Trophoblast cell (in vitro differentiated cells and primary cell): ENCODE data around the gene OSBPL8.
A peak's percentile ranks its signal among the peaks of the same experiment; 100 is the strongest.

Experiments used
- DNase-seq, 2 donors: peaks; one replicate each; pipeline ENCODE4 v3.0.0-alpha.2; 2016
- H2AFZ ChIP-seq: 2 replicates; pipeline ENCODE4 v1.6.1; 2013; ENCODE audit warnings: low read length, moderate library complexity, mild to moderate bottlenecking; ENCODE audit not compliant: insufficient read depth, poor library complexity
- H2AK5ac ChIP-seq: 2 replicates; pipeline ENCODE4 v1.6.1; 2013; ENCODE audit warnings: mild to moderate bottlenecking, low read length
- H2BK120ac ChIP-seq: 2 replicates; pipeline ENCODE4 v1.6.1; 2013; ENCODE audit warnings: low read length, mild to moderate bottlenecking, moderate library complexity; ENCODE audit not compliant: insufficient read depth, poor library complexity
- H2BK12ac ChIP-seq: 2 replicates; pipeline ENCODE4 v1.6.1; 2013; ENCODE audit warnings: mild to moderate bottlenecking, low read length, moderate library complexity
- H2BK5ac ChIP-seq: 2 replicates; pipeline ENCODE4 v1.6.1; 2013; ENCODE audit warnings: low read length, low read depth, moderate library complexity, mild to moderate bottlenecking; ENCODE audit not compliant: poor library complexity
- H3K14ac ChIP-seq: 2 replicates; pipeline ENCODE4 v1.6.1; 2013; ENCODE audit warnings: mild to moderate bottlenecking, low read length
- H3K18ac ChIP-seq: 2 replicates; pipeline ENCODE4 v1.6.1; 2013; ENCODE audit warnings: mild to moderate bottlenecking, low read length
- H3K23ac ChIP-seq: 2 replicates; pipeline ENCODE4 v1.6.1; 2013; ENCODE audit warnings: low read length
- H3K27ac ChIP-seq: 2 replicates; pipeline ENCODE4 v1.5.1; 2013; ENCODE audit warnings: low read depth, mild to moderate bottlenecking, inconsistent platforms, low read length, moderate library complexity
- H3K27me3 ChIP-seq: 2 replicates; pipeline ENCODE4 v1.6.1; 2013; ENCODE audit warnings: inconsistent platforms, mild to moderate bottlenecking, low read length, moderate library complexity; ENCODE audit not compliant: insufficient read depth
- H3K36me3 ChIP-seq, 2 experiments: 1 replicate in 1 of 2; 2 replicates in 1 of 2; pipeline ENCODE4 v1.6.1; 2013; ENCODE audit warnings: low read length in 2 of 2, mild to moderate bottlenecking in 2 of 2, moderate library complexity in 1 of 2; ENCODE audit not compliant: insufficient read depth in 2 of 2, control insufficient read depth in 1 of 2
- H3K4ac ChIP-seq: 2 replicates; pipeline ENCODE4 v1.6.1; 2013; ENCODE audit warnings: low read depth, mild to moderate bottlenecking, low read length, moderate library complexity
- H3K4me1 ChIP-seq, 2 experiments: 1 replicate in 1 of 2; 2 replicates in 1 of 2; pipeline ENCODE4 v1.6.1; 2013; ENCODE audit warnings: low read length in 2 of 2, mild to moderate bottlenecking in 2 of 2, moderate library complexity in 1 of 2; ENCODE audit not compliant: insufficient read depth in 2 of 2, control insufficient read depth in 1 of 2
- H3K4me2 ChIP-seq: 2 replicates; pipeline ENCODE4 v1.6.1; 2013; ENCODE audit warnings: inconsistent platforms, mild to moderate bottlenecking, low read length, moderate library complexity
- H3K4me3 ChIP-seq: 2 replicates; pipeline ENCODE4 v1.5.1; 2013; ENCODE audit warnings: mild to moderate bottlenecking, low read depth, low read length, inconsistent platforms
- H3K79me1 ChIP-seq: one replicate; pipeline ENCODE4 v1.6.1; 2013; ENCODE audit warnings: low read length
- H3K79me2 ChIP-seq: 2 replicates; pipeline ENCODE4 v1.6.1; 2013; ENCODE audit warnings: low read length, mild to moderate bottlenecking; ENCODE audit not compliant: control insufficient read depth, insufficient read depth, poor library complexity
- H3K9ac ChIP-seq: 2 replicates; pipeline ENCODE4 v1.6.1; 2013; ENCODE audit warnings: mild to moderate bottlenecking, low read length
- H3K9me3 ChIP-seq: 2 replicates; pipeline ENCODE4 v1.6.1; 2013; ENCODE audit warnings: low read depth, mild to moderate bottlenecking, control low read depth, inconsistent platforms, low read length; ENCODE audit not compliant: insufficient read depth
- H4K12ac ChIP-seq: 2 replicates; pipeline ENCODE4 v1.6.1; 2013; ENCODE audit warnings: low read depth, mild to moderate bottlenecking, low read length, moderate library complexity
- H4K8ac ChIP-seq: 2 replicates; pipeline ENCODE4 v1.6.1; 2013; ENCODE audit warnings: low read depth, mild to moderate bottlenecking, low read length, moderate library complexity
- H4K91ac ChIP-seq: one replicate; pipeline ENCODE4 v1.6.1; 2013; ENCODE audit warnings: low read depth, mild to moderate bottlenecking, low read length, moderate library complexity
- WGBS: extraction: QIAGEN DNeasy Blood & Tissue Kit; methylation state at CpG from one replicate; pipeline ENCODE4 v1.1.7; 2013; ENCODE audit warnings: missing lambda C conversion rate; ENCODE audit not compliant: insufficient read length, insufficient coverage; ENCODE audit errors: extremely low coverage; 5-methylcytosine and 5-hydroxymethylcytosine counted together

OSBPL8 gene

GRCh38 chr12:76490763-76491162, 68.8 kb downstream of the OSBPL8 start:
- no peak overlapping the region for H2BK12ac ChIP-seq
- no peak overlapping the region for H4K12ac ChIP-seq
- DNase-seq, result no peak
- H4K91ac ChIP-seq, result no peak overlapping the region
- WGBS, result no CpG with 5 or more reads among the region's 4 CpGs
- no peak overlapping the region for H4K8ac ChIP-seq
- H2BK5ac ChIP-seq, result no peak overlapping the region
- no peak overlapping the region for H3K14ac ChIP-seq
- H3K36me3 ChIP-seq, result peaks cover 0 to 4% of the 10 kb centered on the region in 2 experiments
- H3K79me1 ChIP-seq, result no peaks in the 10 kb centered on the region
- H3K4me1 ChIP-seq, result no peaks in the 10 kb centered on the region
- no peak overlapping the region for H3K4me3 ChIP-seq
- H2AK5ac ChIP-seq, result no peak overlapping the region
- no peaks in the 10 kb centered on the region for H3K79me2 ChIP-seq
- no peaks in the 10 kb centered on the region for H3K27me3 ChIP-seq
- H3K18ac ChIP-seq, result no peak overlapping the region
- no peak overlapping the region for H3K4ac ChIP-seq
- H2BK120ac ChIP-seq, result no peak overlapping the region
- no peak overlapping the region for H3K9ac ChIP-seq
- H3K9me3 ChIP-seq, result no peaks in the 10 kb centered on the region
- no peak overlapping the region for H3K4me2 ChIP-seq
- no peak overlapping the region for H2AFZ ChIP-seq
- no peak overlapping the region for H3K23ac ChIP-seq
- H3K27ac ChIP-seq, result no peak overlapping the region

GRCh38 chr12:76489737-76490136, 69.8 kb downstream of the OSBPL8 start:
- DNase-seq, result peak in 1 of 2 donors; percentile 23
- H2BK120ac ChIP-seq, result no peak overlapping the region
- no CpG with 5 or more reads among the region's 3 CpGs for WGBS

GRCh38 chr12:76486011-76486410, 73.6 kb downstream of the OSBPL8 start:
- H3K4me2 ChIP-seq, result no peak overlapping the region
- H3K4me3 ChIP-seq, result no peak overlapping the region
- no CpG with 5 or more reads among the region's 2 CpGs for WGBS
- H3K36me3 ChIP-seq, result peaks cover 0 to 5% of the 10 kb centered on the region in 2 experiments
- H2BK12ac ChIP-seq, result no peak overlapping the region
- H3K4ac ChIP-seq, result no peak overlapping the region
- H3K18ac ChIP-seq, result no peak overlapping the region
- no peak overlapping the region for H3K27ac ChIP-seq
- no peak overlapping the region for H3K23ac ChIP-seq
- no peak overlapping the region for H4K12ac ChIP-seq
- H3K9ac ChIP-seq, result no peak overlapping the region
- H2AFZ ChIP-seq, result no peak overlapping the region
- H2AK5ac ChIP-seq, result no peak overlapping the region
- no peak overlapping the region for H2BK120ac ChIP-seq
- no peaks in the 10 kb centered on the region for H3K9me3 ChIP-seq
- no peaks in the 10 kb centered on the region for H3K79me2 ChIP-seq
- no peaks in the 10 kb centered on the region for H3K27me3 ChIP-seq
- no peak overlapping the region for H3K14ac ChIP-seq
- no peak overlapping the region for H4K91ac ChIP-seq
- DNase-seq, result no peak
- no peaks in the 10 kb centered on the region for H3K4me1 ChIP-seq
- no peak overlapping the region for H4K8ac ChIP-seq
- H3K79me1 ChIP-seq, result no peaks in the 10 kb centered on the region
- no peak overlapping the region for H2BK5ac ChIP-seq

More at GRCh38 chr12:76489737-76490136, 69.8 kb downstream of the OSBPL8 start:
- H3K4me1 ChIP-seq, result no peaks in the 10 kb centered on the region
- H2AFZ ChIP-seq, result no peak overlapping the region
- no peak overlapping the region for H3K27ac ChIP-seq
- H3K4ac ChIP-seq, result no peak overlapping the region
- H3K36me3 ChIP-seq, result peaks cover 0 to 4% of the 10 kb centered on the region in 2 experiments
- H3K27me3 ChIP-seq, result no peaks in the 10 kb centered on the region
- no peaks in the 10 kb centered on the region for H3K79me1 ChIP-seq
- no peak overlapping the region for H3K14ac ChIP-seq
- H2BK12ac ChIP-seq, result no peak overlapping the region
- no peak overlapping the region for H2BK5ac ChIP-seq
- H3K4me2 ChIP-seq, result no peak overlapping the region
- no peaks in the 10 kb centered on the region for H3K79me2 ChIP-seq
- H3K9ac ChIP-seq, result no peak overlapping the region
- H4K12ac ChIP-seq, result no peak overlapping the region
- no peak overlapping the region for H4K8ac ChIP-seq
- no peak overlapping the region for H3K23ac ChIP-seq
- no peak overlapping the region for H4K91ac ChIP-seq
- no peaks in the 10 kb centered on the region for H3K9me3 ChIP-seq
- H2AK5ac ChIP-seq, result no peak overlapping the region
- H3K4me3 ChIP-seq, result no peak overlapping the region
- H3K18ac ChIP-seq, result no peak overlapping the region

GRCh38 chr12:76480796-76481195, 78.8 kb downstream of the OSBPL8 start:
- H3K14ac ChIP-seq, result no peak overlapping the region
- no peak overlapping the region for H3K9ac ChIP-seq
- peaks cover 0 to 3% of the 10 kb centered on the region in 2 experiments for H3K36me3 ChIP-seq
- no peak overlapping the region for H3K18ac ChIP-seq
- no peak overlapping the region for H3K4me3 ChIP-seq
- no peak overlapping the region for H2BK12ac ChIP-seq
- no peaks in the 10 kb centered on the region for H3K79me1 ChIP-seq
- no peak overlapping the region for H2BK120ac ChIP-seq
- no peak overlapping the region for H2AK5ac ChIP-seq
- no peak overlapping the region for H3K27ac ChIP-seq
- H3K9me3 ChIP-seq, result no peaks in the 10 kb centered on the region
- H3K4me1 ChIP-seq, result no peaks in the 10 kb centered on the region
- H3K79me2 ChIP-seq, result no peaks in the 10 kb centered on the region
- no peak for DNase-seq
- H3K4ac ChIP-seq, result no peak overlapping the region
- no peak overlapping the region for H4K12ac ChIP-seq
- H2AFZ ChIP-seq, result no peak overlapping the region
- no peak overlapping the region for H2BK5ac ChIP-seq
- no peak overlapping the region for H4K8ac ChIP-seq
- no peak overlapping the region for H3K4me2 ChIP-seq
- H4K91ac ChIP-seq, result no peak overlapping the region
- no peak overlapping the region for H3K23ac ChIP-seq
- no peaks in the 10 kb centered on the region for H3K27me3 ChIP-seq
